GM12878 (cell line): Measurements from ENCODE around the gene TSC22D3. TPM values are rescaled to one million over a fixed set of nuclear protein-coding genes. Genes with fewer than 3 reads are reported as not detected.

ENCODE experiments used
- ATAC-seq: fragments of 200-7000 bp; cut with Tn5 transposase; 3 replicates; pipeline ENCODE4 v1.9.1; 2020; ENCODE audit warnings: mild to moderate bottlenecking, moderate library complexity
- BruUV-seq: library from RNA; stranded (reverse); fragments of 400-500 nt; replicated peaks from 2 replicates; lab custom pipeline; 2021; lab: Mats Ljungman, UMichigan
- CTCF ChIA-PET: fragments of 300-600 bp; sonication (Branson Sonifier 250); formaldehyde crosslinking; extraction: SDS; loops from one replicate; lab custom pipeline; 2021; ENCODE audit warnings: inconsistent platforms; lab: Yijun Ruan, JAX
- POLR2A ChIA-PET: fragments of 350-600 bp; formaldehyde crosslinking; extraction: SDS; loops from one replicate; lab custom pipeline; 2021; ENCODE audit warnings: inconsistent platforms; lab: Charles Lee
- RAD21 ChIA-PET: fragments of 300-600 bp; sonication (Branson Sonifier 250); formaldehyde crosslinking; loops from one replicate; lab custom pipeline; 2023; ENCODE audit warnings: antibody characterized with exemption; ENCODE audit not compliant: unreplicated experiment; lab: Charles Lee
- SMC1A ChIA-PET: fragments of 300-600 bp; sonication (Branson Sonifier 250); formaldehyde crosslinking; loops from one replicate; lab custom pipeline; 2023; ENCODE audit not compliant: unreplicated experiment, uncharacterized antibody; lab: Charles Lee
- DNase-seq: peaks from one replicate; pipeline ENCODE4 v3.0.0-alpha.2; 2011; ENCODE audit warnings: low read depth, low spot score
- FAIRE-seq: peaks from 3 replicates; lab custom pipeline; 2011; peaks lifted over from hg19 to GRCh38; lab: Jason Lieb, UNC
- H2AFZ ChIP-seq: 2 replicates; pipeline ENCODE4 v1.6.0; 2011; ENCODE audit warnings: low read depth, low read length, control low read depth; ENCODE audit not compliant: control insufficient read depth
- H3K27ac ChIP-seq: 2 replicates; pipeline ENCODE4 v1.5.1; 2011; ENCODE audit warnings: control low read depth; ENCODE audit not compliant: control insufficient read depth, insufficient read depth
- H3K27me3 ChIP-seq, 2 experiments: replicated peaks in 1 of 2; 2 replicates each; pipeline versions ENCODE4 v1.6.0 to v1.6.1; 2011; ENCODE audit warnings: low read length in 1 of 2; ENCODE audit not compliant: control insufficient read depth in 2 of 2, insufficient read depth in 2 of 2
- H3K36me3 ChIP-seq, 2 experiments: 2 replicates each; pipeline ENCODE4 v1.5.1; 2011; ENCODE audit warnings: low read length in 1 of 2; ENCODE audit not compliant: control insufficient read depth in 2 of 2, insufficient read depth in 2 of 2
- H3K4me1 ChIP-seq: 2 replicates; pipeline ENCODE4 v1.6.1; 2011; ENCODE audit warnings: mild to moderate bottlenecking, low read length, moderate library complexity, mixed read lengths; ENCODE audit not compliant: control insufficient read depth, insufficient read depth
- H3K4me2 ChIP-seq: 2 replicates; pipeline ENCODE4 v1.6.0; 2011; ENCODE audit warnings: control low read depth; ENCODE audit not compliant: control insufficient read depth, insufficient read depth
- H3K4me3 ChIP-seq: fragments of 200-600 bp; sonication (generic); 2 replicates; pipeline ENCODE4 v1.5.1; 2016
- H3K79me2 ChIP-seq: 2 replicates; pipeline ENCODE4 v1.6.0; 2011; ENCODE audit warnings: low read length; ENCODE audit not compliant: control insufficient read depth, insufficient read depth
- H3K9ac ChIP-seq: 2 replicates; pipeline ENCODE4 v1.8.0; 2011; ENCODE audit warnings: low read length, control low read depth, mixed read lengths; ENCODE audit not compliant: control insufficient read depth, insufficient read depth
- H3K9me3 ChIP-seq: replicated peaks from 3 replicates; pipeline ENCODE4 v1.5.1; 2011; ENCODE audit warnings: mild to moderate bottlenecking, low read length; ENCODE audit not compliant: control insufficient read depth, insufficient read depth
- H4K20me1 ChIP-seq: 2 replicates; pipeline ENCODE4 v1.6.0; 2011; ENCODE audit not compliant: control insufficient read depth, insufficient read depth
- HSF1 ChIP-seq: fragments of 150-350 bp; IDR thresholded peaks from 2 replicates; pipeline ENCODE4 v1.6.1; 2014; ENCODE audit warnings: mild to moderate bottlenecking, low read depth, low read length
- MEF2A ChIP-seq: IDR thresholded peaks from 2 replicates; pipeline ENCODE4 v1.6.1; 2011; ENCODE audit warnings: low read depth, mild to moderate bottlenecking, low read length, moderate library complexity; ENCODE audit not compliant: insufficient read depth
- RAD21 ChIP-seq: IDR thresholded peaks from 2 replicates; pipeline ENCODE4 v1.6.1; 2011; ENCODE audit warnings: mild to moderate bottlenecking, low read depth, low read length, moderate library complexity; ENCODE audit not compliant: insufficient read depth
- TCF7 ChIP-seq: IDR thresholded peaks from 2 replicates; pipeline ENCODE4 v1.6.1; 2014; ENCODE audit warnings: antibody characterized with exemption, borderline replicate concordance
- WGBS: methylation state at CpG from one replicate; pipeline ENCODE4 v1.1.6; 2016; ENCODE audit warnings: low lambda C conversion rate; ENCODE audit not compliant: insufficient replicate concordance, insufficient coverage; ENCODE audit errors: missing lambda C conversion rate; 5-methylcytosine and 5-hydroxymethylcytosine counted together
- in situ Hi-C: fragments of 300-500 bp; cut with MboI; formaldehyde crosslinking; loops from 9 replicates; pipeline ENCODE4 v1.14.3; 2018; ENCODE audit warnings: mixed read lengths
- intact Hi-C: fragments of 100-400 bp; cut with micrococcal nuclease; formaldehyde crosslinking; loops from one replicate; pipeline ENCODE4 v1.14.2; 2022; ENCODE audit not compliant: unreplicated experiment
- polyA plus RNA-seq, 11 experiments: library from polyadenylated mRNA; depleted of rRNA in 4 of 11; unstranded in 6 of 11; stranded (reverse) in 5 of 11; fragments of >200 nt; fragmentation: Nextera tagmentation in 4 of 11; fragmentation: Illumina TruSeq in 1 of 11; extraction: Ambion mirVana in 4 of 11; extraction: Trizol in 1 of 11; gene quantifications; 1 replicate in 1 of 11; 2 replicates in 10 of 11; pipeline versions ENCODE4 v1.2.1 to v1.2.3, GENCODE V29; 2011 to 2016; ENCODE audit warnings: inconsistent platforms in 2 of 11, missing spikeins in 2 of 11, low read depth in 1 of 11
- total RNA-seq, 4 experiments: library from RNA; depleted of rRNA in 3 of 4; stranded (reverse); fragments of >200 nt in 3 of 4; fragmentation: Illumina TruSeq in 1 of 4; extraction: Trizol in 1 of 4; gene quantifications; 2 replicates each; pipeline versions ENCODE4 v1.2.1 to v1.2.3, GENCODE V29; 2013 to 2021

The TSC22D3 gene
- total and polyA plus RNA-seq, 10 of the 15 experiments (the other 5 are each of a cell fraction or from before 2014, with no cell fraction given) = 4.6 to 122 (median 16.1) TPM

- SMC1A ChIA-PET = interaction anchor here (1.1 to 9.4 kb wide), 4 partner anchors 52 to 109 kb away, joined by 3 to 149 read pairs (median 38); no protein-coding TSS in a partner anchor
- POLR2A ChIA-PET = no interaction called here
- H3K4me3 ChIP-seq = no peak overlapping the region
- intact Hi-C loops = loop anchor here (10.0 kb wide), 1 partner anchor 748 kb away; no protein-coding TSS in a partner anchor
- DNase-seq (no peak), FAIRE-seq (no peak), ATAC-seq (no peak)
- no peaks in the 10 kb centered on the region; the same call in 2 of the 3 replicates for H3K9me3 ChIP-seq
- no peaks in the 10 kb centered on the region for H3K4me1 ChIP-seq
- no TSS peak for BruUV-seq
- H3K27ac ChIP-seq = no peak overlapping the region
- no peaks in the 10 kb centered on the region; a peak in 1 of 4 replicates for H3K27me3 ChIP-seq
- H3K9ac ChIP-seq = no peak overlapping the region
- CTCF ChIA-PET = interaction anchor here (1.1 to 5.9 kb wide), 2 partner anchors 57 to 101 kb away, joined by 4 to 136 read pairs; no protein-coding TSS in a partner anchor
- RAD21 ChIA-PET = interaction anchor here (0.7 to 4.6 kb wide), 2 partner anchors 31 to 100 kb away, joined by 3 to 98 read pairs; no protein-coding TSS in a partner anchor
- no peaks in the 10 kb centered on the region for H3K36me3 ChIP-seq
- TF ChIP-seq RAD21 = no peak
- no peaks in the 10 kb centered on the region for H3K79me2 ChIP-seq
- H2AFZ ChIP-seq = no peak overlapping the region
- in situ Hi-C loops = no loop called here
- WGBS = 45% methylated on average over 8 of the region's 8 CpGs
- H3K4me2 ChIP-seq = no peak overlapping the region
- H4K20me1 ChIP-seq = no peaks in the 10 kb centered on the region
Observed at GRCh38 chrX:107773206-107773605, 2.4 kb downstream of the TSC22D3 start.

GRCh38 chrX:107769581-107770317 is 5.8 kb downstream of the TSC22D3 start:
- Histone ChIP-seq H3K79me2 (no peaks in the 10 kb centered on the region), H3K4me2 (no peak overlapping the region), H2AFZ (no peak overlapping the region), H3K4me1 (no peaks in the 10 kb centered on the region), H3K27ac (no peak overlapping the region), H3K4me3 (no peak overlapping the region), H3K36me3 (no peaks in the 10 kb centered on the region), H3K9ac (no peak overlapping the region), H4K20me1 (no peaks in the 10 kb centered on the region), H3K9me3 (no peaks in the 10 kb centered on the region; the same call in 2 of the 3 replicates), H3K27me3 (no peaks in the 10 kb centered on the region; a peak in 1 of 4 replicates)
- ChIA-PET SMC1A (interaction anchor here (1.4 to 3.4 kb wide), 4 partner anchors 11 to 97 kb away, joined by 3 to 12 read pairs (median 6); no protein-coding TSS in a partner anchor), RAD21 (interaction anchor here (1.0 to 3.1 kb wide), 2 partner anchors 52 to 96 kb away, joined by 3 to 12 read pairs; no protein-coding TSS in a partner anchor), POLR2A (interaction anchor here (0.6 kb wide), 1 partner anchor 245 kb away, joined by 3 read pairs; no protein-coding TSS in a partner anchor), CTCF (interaction anchor here (0.9 to 1.5 kb wide), 3 partner anchors 60 to 110 kb away, joined by 3 to 6 read pairs (median 5); no protein-coding TSS in a partner anchor)
- TF ChIP-seq MEF2A (no peak), TCF7 (no peak), HSF1 (no peak)
- in situ Hi-C loops = no loop called here
- ATAC-seq (no peak), FAIRE-seq (no peak), DNase-seq (no peak)
- BruUV-seq = no TSS peak
- intact Hi-C loops = loop anchor here (10.0 kb wide), 1 partner anchor 745 kb away; no protein-coding TSS in a partner anchor
- WGBS = 50% methylated on average over 7 of the region's 7 CpGs
